GM19467 (cell line): ENCODE measurements around the gene MCC.

Experiments
- ATAC-seq: cut with Tn5 transposase; IDR thresholded peaks from one replicate; pipeline ENCODE4 v1.9.1; 2021; ENCODE audit warnings: mild to moderate bottlenecking, moderate library complexity; ENCODE audit not compliant: unreplicated experiment

The MCC gene

GRCh38 chr5:113209498-113209897, 278.8 kb downstream of the MCC start:
- no peak for ATAC-seq

GRCh38 chr5:113205807-113206206, 282.4 kb downstream of the MCC start:
- no peak for ATAC-seq

GRCh38 chr5:113205323-113205722, 282.9 kb downstream of the MCC start:
- no peak for ATAC-seq

GRCh38 chr5:113204525-113205161, 283.6 kb downstream of the MCC start:
- ATAC-seq: no peak

GRCh38 chr5:113203916-113204315, 284.3 kb downstream of the MCC start:
- no peak for ATAC-seq

GRCh38 chr5:113202746-113203716, 285.2 kb downstream of the MCC start:
- no peak for ATAC-seq

GRCh38 chr5:113202287-113202686, 286.0 kb downstream of the MCC start:
- ATAC-seq: no peak

- no peak for ATAC-seq
These were observed 286.5 kb downstream of the MCC start for GRCh38 chr5:113201715-113202114.

- no peak for ATAC-seq
These were observed 288.9 kb downstream of the MCC start for GRCh38 chr5:113199122-113199905.

GRCh38 chr5:113197456-113198200, 290.6 kb downstream of the MCC start:
- no peak for ATAC-seq

- no peak for ATAC-seq
These were observed 292.5 kb downstream of the MCC start for GRCh38 chr5:113195771-113196170.

GRCh38 chr5:113195251-113195650, 293.0 kb downstream of the MCC start:
- ATAC-seq: no peak

GRCh38 chr5:113194591-113194990, 293.7 kb downstream of the MCC start:
- ATAC-seq: no peak

GRCh38 chr5:113194125-113194524, 294.1 kb downstream of the MCC start:
- ATAC-seq: no peak

GRCh38 chr5:113193311-113193978, 294.8 kb downstream of the MCC start:
- ATAC-seq: no peak

- no peak for ATAC-seq
These were observed 295.7 kb downstream of the MCC start for GRCh38 chr5:113192541-113192940.

- ATAC-seq: no peak
These were observed 297.9 kb downstream of the MCC start for GRCh38 chr5:113190347-113190746.

- no peak for ATAC-seq
These were observed 299.0 kb downstream of the MCC start for GRCh38 chr5:113189291-113189690.

GRCh38 chr5:113188436-113188835, 299.8 kb downstream of the MCC start:
- ATAC-seq: no peak

GRCh38 chr5:113187906-113188305, 300.3 kb downstream of the MCC start:
- ATAC-seq: no peak
